IMR-90 (cell line): Measurements from ENCODE around the gene MSRB1.

Source experiments
- BHLHE40 ChIP-seq: fragments of 150-350 bp; IDR thresholded peaks from 2 replicates; pipeline ENCODE4 v1.6.1; 2016; ENCODE audit warnings: mild to moderate bottlenecking, low read depth, low read length
- CEBPB ChIP-seq: IDR thresholded peaks from 2 replicates; pipeline ENCODE4 v1.6.1; 2012; ENCODE audit warnings: low read depth, low read length, improper control_type of control experiment
- CHD1 ChIP-seq: IDR thresholded peaks from 2 replicates; pipeline ENCODE4 v1.6.1; 2012; ENCODE audit warnings: low read depth, low read length, improper control_type of control experiment
- CTCF ChIP-seq: conservative IDR thresholded peaks from 2 replicates; pipeline ENCODE4 v1.5.1; 2012; ENCODE audit warnings: mild to moderate bottlenecking, low read depth, low read length, improper control_type of control experiment
- ELK1 ChIP-seq: fragments of 150-350 bp; IDR thresholded peaks from 2 replicates; pipeline ENCODE4 v1.6.1; 2016; ENCODE audit warnings: low read depth, mild to moderate bottlenecking, low read length, moderate library complexity, borderline replicate concordance
- FOS ChIP-seq: fragments of 150-350 bp; IDR thresholded peaks from 2 replicates; pipeline ENCODE4 v1.6.1; 2016; ENCODE audit warnings: low read depth, low read length
- MAZ ChIP-seq: IDR thresholded peaks from 2 replicates; pipeline ENCODE4 v1.6.1; 2012; ENCODE audit warnings: low read depth, mild to moderate bottlenecking, low read length, improper control_type of control experiment, moderate library complexity, borderline replicate concordance
- POLR2A ChIP-seq: IDR thresholded peaks from 2 replicates; pipeline ENCODE4 v1.6.1; 2012; ENCODE audit warnings: mild to moderate bottlenecking, low read depth, low read length
- RAD21 ChIP-seq: IDR thresholded peaks from 2 replicates; pipeline ENCODE4 v1.6.1; 2012; ENCODE audit warnings: low read length, improper control_type of control experiment
- RCOR1 ChIP-seq: IDR thresholded peaks from 2 replicates; pipeline ENCODE4 v1.6.1; 2012; ENCODE audit warnings: mild to moderate bottlenecking, low read length, improper control_type of control experiment; ENCODE audit not compliant: insufficient replicate concordance
- RFX5 ChIP-seq: IDR thresholded peaks from 2 replicates; pipeline ENCODE4 v1.8.0; 2012; ENCODE audit warnings: low read depth, mild to moderate bottlenecking, low read length, moderate library complexity
- SMC3 ChIP-seq: fragments of 150-350 bp; IDR thresholded peaks from 2 replicates; pipeline ENCODE4 v1.6.1; 2016; ENCODE audit warnings: low read depth, mild to moderate bottlenecking, antibody characterized with exemption, low read length, moderate library complexity
- TF ChIP-seq, protein P1 (sequence below): fragments of 150-350 bp; IDR thresholded peaks from 2 replicates; pipeline ENCODE4 v1.6.1; 2017; ENCODE audit warnings: mild to moderate bottlenecking, antibody characterized with exemption, low read length, low read depth

- no peak for TF ChIP-seq POLR2A
- TF ChIP-seq FOS: no peak
- no peak for TF ChIP-seq CTCF
- TF ChIP-seq RAD21: no peak
- no peak for TF ChIP-seq BHLHE40
- TF ChIP-seq CEBPB: no peak
- TF ChIP-seq SMC3: no peak
- TF ChIP-seq MAZ: no peak
- TF ChIP-seq ELK1: no peak
- TF ChIP-seq CHD1: no peak
- TF ChIP-seq RCOR1: no peak
- TF ChIP-seq, protein P1, sequence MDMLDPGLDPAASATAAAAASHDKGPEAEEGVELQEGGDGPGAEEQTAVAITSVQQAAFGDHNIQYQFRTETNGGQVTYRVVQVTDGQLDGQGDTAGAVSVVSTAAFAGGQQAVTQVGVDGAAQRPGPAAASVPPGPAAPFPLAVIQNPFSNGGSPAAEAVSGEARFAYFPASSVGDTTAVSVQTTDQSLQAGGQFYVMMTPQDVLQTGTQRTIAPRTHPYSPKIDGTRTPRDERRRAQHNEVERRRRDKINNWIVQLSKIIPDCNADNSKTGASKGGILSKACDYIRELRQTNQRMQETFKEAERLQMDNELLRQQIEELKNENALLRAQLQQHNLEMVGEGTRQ: no peak
- TF ChIP-seq RFX5: no peak
Observed at GRCh38 chr16:1938910-1939309, 4.1 kb downstream of the MSRB1 start.
